Measurements from ENCODE around the gene ANK2. TPM values are rescaled to one million over a fixed set of nuclear protein-coding genes. Genes with fewer than 3 reads are reported as not detected.

Gene ANK2
- total and polyA plus RNA-seq, 2 donors from 2014 or later = 21.1 to 125 TPM

GRCh38 chr4:113316879-113317278 lies 267.4 kb downstream of the ANK2 start:
- Histone ChIP-seq H3K9me3 (ENCODE audit: control insufficient read depth in 2 of 3, insufficient read depth in 1 of 3, low read length in 3 of 3) (no peaks in the 10 kb centered on the region), H3K4me3 (ENCODE audit: low read length in 3 of 3) (no peak overlapping the region), H3K4me1 (ENCODE audit: control insufficient read depth in 2 of 3, insufficient read depth in 2 of 3, low read depth in 1 of 3, low read length in 3 of 3) (no peaks in the 10 kb centered on the region), H3K27ac (ENCODE audit: low read depth in 2 of 2, low read length in 2 of 2) (no peak overlapping the region), H3K36me3 (ENCODE audit: control insufficient read depth in 2 of 3, insufficient read depth in 3 of 3, low read length in 3 of 3) (peaks cover 0 to 2% (median 2%) of the 10 kb centered on the region in 3 donors), H3K27me3 (ENCODE audit: control insufficient read depth, insufficient read depth, low read length) (no peaks in the 10 kb centered on the region), H3K9ac (ENCODE audit: low read length in 3 of 3) (no peak overlapping the region)
- FAIRE-seq (no peak), DNase-seq (no peak)
- intact Hi-C loops (cut with DNase I) = no loop called here
- TF ChIP-seq CTCF (IDR thresholded peaks at IDR 0.05; ENCODE audit: borderline replicate concordance, extremely low read depth, insufficient read depth) = no peak

- Histone ChIP-seq H3K9me3 (ENCODE audit: control insufficient read depth in 2 of 3, insufficient read depth in 1 of 3, low read length in 3 of 3) (no peaks in the 10 kb centered on the region), H3K4me1 (ENCODE audit: control insufficient read depth in 2 of 3, insufficient read depth in 2 of 3, low read depth in 1 of 3, low read length in 3 of 3) (no peaks in the 10 kb centered on the region), H3K36me3 (ENCODE audit: control insufficient read depth in 2 of 3, insufficient read depth in 3 of 3, low read length in 3 of 3) (peaks cover 0 to 2% (median 2%) of the 10 kb centered on the region in 3 donors), H3K27me3 (ENCODE audit: control insufficient read depth, insufficient read depth, low read length) (no peaks in the 10 kb centered on the region), H3K9ac (ENCODE audit: low read length in 3 of 3) (no peak overlapping the region), H3K27ac (ENCODE audit: low read depth in 2 of 2, low read length in 2 of 2) (no peak overlapping the region), H3K4me3 (ENCODE audit: low read length in 3 of 3) (no peak overlapping the region)
- DNase-seq = no peak
- intact Hi-C loops (cut with DNase I) = no loop called here
- no peak for FAIRE-seq
- no peak for TF ChIP-seq CTCF (IDR thresholded peaks at IDR 0.05; ENCODE audit: borderline replicate concordance, extremely low read depth, insufficient read depth)
These were observed 268.1 kb downstream of the ANK2 start for GRCh38 chr4:113317523-113317922.

GRCh38 chr4:113322736-113323135 lies 273.3 kb downstream of the ANK2 start:
- Histone ChIP-seq H3K4me3 (ENCODE audit: low read length in 3 of 3) (no peak overlapping the region), H3K4me1 (ENCODE audit: control insufficient read depth in 2 of 3, insufficient read depth in 2 of 3, low read depth in 1 of 3, low read length in 3 of 3) (no peaks in the 10 kb centered on the region), H3K9ac (ENCODE audit: low read length in 3 of 3) (no peak overlapping the region), H3K27me3 (ENCODE audit: control insufficient read depth, insufficient read depth, low read length) (no peaks in the 10 kb centered on the region), H3K36me3 (ENCODE audit: control insufficient read depth in 2 of 3, insufficient read depth in 3 of 3, low read length in 3 of 3) (peaks cover 0 to 2% (median 0%) of the 10 kb centered on the region in 3 donors), H3K9me3 (ENCODE audit: control insufficient read depth in 2 of 3, insufficient read depth in 1 of 3, low read length in 3 of 3) (no peaks in the 10 kb centered on the region), H3K27ac (ENCODE audit: low read depth in 2 of 2, low read length in 2 of 2) (no peak overlapping the region)
- DNase-seq (no peak), FAIRE-seq (no peak)
- TF ChIP-seq CTCF (IDR thresholded peaks at IDR 0.05; ENCODE audit: borderline replicate concordance, extremely low read depth, insufficient read depth) = no peak
- intact Hi-C loops (cut with DNase I) = no loop called here
